OCI-LY3 (cell line): Measurements from ENCODE around the gene TCF4.
A peak's percentile ranks its signal among the peaks of the same experiment; 100 is the strongest.

ENCODE experiments used
- H2AFZ ChIP-seq: fragments of 200-600, 300-600 bp; shearing (Covaris generic); 2 replicates; pipeline ENCODE4 v1.6.0; 2014; ENCODE audit warnings: antibody characterized with exemption, low read depth, low read length
- H3K27ac ChIP-seq: fragments of 200-600, 300-600 bp; sonication (generic); 2 replicates; pipeline ENCODE4 v1.5.1; 2014; ENCODE audit warnings: mild to moderate bottlenecking, low read length, moderate library complexity, mixed read lengths
- H3K27me3 ChIP-seq: fragments of 200-600, 300-600 bp; sonication (generic); 2 replicates; pipeline ENCODE4 v1.6.1; 2014; ENCODE audit warnings: low read depth, low read length, mixed read lengths
- H3K36me3 ChIP-seq: fragments of 200-600, 300-600 bp; sonication (generic); replicated peaks from 2 replicates; pipeline ENCODE3; 2014; ENCODE audit warnings: low read depth, low read length, mixed read lengths
- H3K4me1 ChIP-seq: fragments of 300-600, 200-600 bp; sonication (generic); 2 replicates; pipeline ENCODE4 v1.6.1; 2014; ENCODE audit warnings: low read length, mixed read lengths
- H3K4me2 ChIP-seq: fragments of 200-600, 300-600 bp; sonication (generic); 2 replicates; pipeline ENCODE4 v1.6.1; 2014; ENCODE audit warnings: low read length, mixed read lengths
- H3K4me3 ChIP-seq: fragments of 300-600, 200-600 bp; sonication (generic); 2 replicates; pipeline ENCODE4 v1.5.1; 2014; ENCODE audit warnings: antibody characterized with exemption, mild to moderate bottlenecking, low read length, moderate library complexity
- H3K79me2 ChIP-seq: fragments of 300-600, 200-600 bp; shearing (Covaris generic); 2 replicates; pipeline ENCODE4 v1.6.1; 2014; ENCODE audit warnings: mild to moderate bottlenecking, low read length, mixed read lengths
- H3K9ac ChIP-seq: fragments of 300-600, 200-600 bp; shearing (Covaris generic); 2 replicates; pipeline ENCODE4 v1.6.0; 2014; ENCODE audit warnings: mild to moderate bottlenecking, low read length, moderate library complexity
- H3K9me3 ChIP-seq: fragments of 200-600, 300-600 bp; shearing (Covaris generic); 2 replicates; pipeline ENCODE4 v1.6.1; 2014; ENCODE audit warnings: low read length, mixed read lengths; ENCODE audit not compliant: insufficient read depth
- H4K20me1 ChIP-seq: fragments of 200-600, 300-600 bp; sonication (generic); 2 replicates; pipeline ENCODE4 v1.6.1; 2016; ENCODE audit warnings: low read length, mixed read lengths; ENCODE audit not compliant: insufficient read depth
- CTCF ChIP-seq: fragments of 200-600, 300-600 bp; sonication (generic); IDR thresholded peaks from 2 replicates; pipeline ENCODE4 v1.5.1; 2014; ENCODE audit warnings: antibody characterized with exemption, low read length, low read depth
- EZH2phosphoT487 ChIP-seq: fragments of 200-600 bp; shearing (Covaris generic); IDR thresholded peaks from 2 replicates; pipeline ENCODE4 v1.6.1; 2018; ENCODE audit warnings: antibody characterized with exemption, mixed run types, low read depth

The TCF4 gene

GRCh38 chr18:55256226-55256928 is 331.6 kb downstream of the TCF4 start:
- no peaks in the 10 kb centered on the region for H3K27me3 ChIP-seq
- H3K79me2 ChIP-seq: peaks cover 94% of the 10 kb centered on the region
- H3K36me3 ChIP-seq: peaks cover 89% of the 10 kb centered on the region
- H3K4me3 ChIP-seq: no peak overlapping the region
- no peaks in the 10 kb centered on the region; the same call in 1 of the 2 replicates for H4K20me1 ChIP-seq
- H3K9me3 ChIP-seq: peaks cover 5% of the 10 kb centered on the region; the same call in 1 of the 2 replicates
- no peak overlapping the region for H3K9ac ChIP-seq
- no peak overlapping the region for H2AFZ ChIP-seq
- H3K4me1 ChIP-seq: peaks cover 34% of the 10 kb centered on the region
- H3K27ac ChIP-seq: peak overlapping the region; percentile 86
- TF ChIP-seq CTCF (no peak), EZH2phosphoT487 (no peak)
- H3K4me2 ChIP-seq: no peak overlapping the region

GRCh38 chr18:55253814-55254213 is 334.2 kb downstream of the TCF4 start:
- Histone ChIP-seq H3K79me2 (peaks cover 94% of the 10 kb centered on the region), H2AFZ (no peak overlapping the region), H3K9ac (peak overlapping the region; percentile 78), H3K4me2 (peak overlapping the region; percentile 58), H3K4me1 (peaks cover 60% of the 10 kb centered on the region), H4K20me1 (peaks cover 3% of the 10 kb centered on the region; the same call in 1 of the 2 replicates), H3K27ac (peak overlapping the region; percentile 86), H3K36me3 (peaks cover 78% of the 10 kb centered on the region), H3K27me3 (no peaks in the 10 kb centered on the region), H3K9me3 (peaks cover 5% of the 10 kb centered on the region; the same call in 1 of the 2 replicates), H3K4me3 (peak overlapping the region; percentile 29)
- TF ChIP-seq EZH2phosphoT487 (no peak), CTCF (no peak)

GRCh38 chr18:55252901-55253300 is 335.1 kb downstream of the TCF4 start:
- H3K27me3 ChIP-seq: no peaks in the 10 kb centered on the region
- H3K4me2 ChIP-seq: peak overlapping the region; percentile 58
- peaks cover 5% of the 10 kb centered on the region; the same call in 1 of the 2 replicates for H3K9me3 ChIP-seq
- H4K20me1 ChIP-seq: peaks cover 3% of the 10 kb centered on the region; the same call in 1 of the 2 replicates
- peaks cover 69% of the 10 kb centered on the region for H3K4me1 ChIP-seq
- peak overlapping the region; percentile 78 for H3K9ac ChIP-seq
- peak overlapping the region; percentile 86 for H3K27ac ChIP-seq
- peak overlapping the region; percentile 29 for H3K4me3 ChIP-seq
- peaks cover 94% of the 10 kb centered on the region for H3K79me2 ChIP-seq
- H2AFZ ChIP-seq: no peak overlapping the region
- TF ChIP-seq EZH2phosphoT487: no peak
- TF ChIP-seq CTCF: no peak
- H3K36me3 ChIP-seq: peaks cover 75% of the 10 kb centered on the region

GRCh38 chr18:55252053-55252675 is 335.8 kb downstream of the TCF4 start:
- peak overlapping the region; percentile 58 for H3K4me2 ChIP-seq
- H2AFZ ChIP-seq: no peak overlapping the region

More at GRCh38 chr18:55252053-55252675, 335.8 kb downstream of the TCF4 start:
- Histone ChIP-seq H3K4me1 (peaks cover 77% of the 10 kb centered on the region), H3K9ac (peak overlapping the region; percentile 78), H3K79me2 (peaks cover 98% of the 10 kb centered on the region), H3K27me3 (no peaks in the 10 kb centered on the region), H3K9me3 (peaks cover 5% of the 10 kb centered on the region; the same call in 1 of the 2 replicates), H3K27ac (peak overlapping the region; percentile 86), H3K36me3 (peaks cover 75% of the 10 kb centered on the region), H4K20me1 (peaks cover 3% of the 10 kb centered on the region; the same call in 1 of the 2 replicates), H3K4me3 (peak overlapping the region; percentile 29)
- TF ChIP-seq CTCF (no peak), EZH2phosphoT487 (no peak)
